HL-60 (cell line): ENCODE measurements around the gene TMEM183A.
"Not testable (repeated sequence)": the region's sequence is repeated elsewhere in the genome, so short reads cannot be mapped to it uniquely, and the experiment has no call there.

Experiments used
- DNase-seq, 2 experiments: peaks; one replicate each; pipeline ENCODE4 v3.0.0-alpha.2; 2010 to 2020; ENCODE audit warnings: low read depth in 1 of 2, low spot score in 1 of 2
- H3K27ac ChIP-seq: fragments of 250-450 bp; sonication (Bioruptor Pico); replicated peaks from 2 replicates; pipeline ENCODE4 v1.5.1; 2020; ENCODE audit warnings: mild to moderate bottlenecking, moderate library complexity
- H3K27me3 ChIP-seq: fragments of 250-450 bp; sonication (Bioruptor Pico); 2 replicates; pipeline ENCODE4 v1.5.1; 2021; ENCODE audit warnings: mild to moderate bottlenecking, moderate library complexity; ENCODE audit not compliant: insufficient read depth, poor library complexity, severe bottlenecking
- H3K4me3 ChIP-seq: replicated peaks from 2 replicates; pipeline ENCODE4 v1.5.1; 2011; ENCODE audit warnings: mild to moderate bottlenecking, control low read depth, low read length; ENCODE audit not compliant: insufficient read depth
- CTCF ChIP-seq: IDR thresholded peaks from one replicate; pipeline ENCODE4 v1.5.1; 2011; ENCODE audit warnings: low read length, control low read depth, inconsistent platforms; ENCODE audit not compliant: insufficient read depth
- GABPA ChIP-seq: IDR thresholded peaks from 2 replicates; pipeline ENCODE4 v1.6.1; 2012; ENCODE audit warnings: low read depth
- POLR2AphosphoS5 ChIP-seq: IDR thresholded peaks from 2 replicates; pipeline ENCODE4 v1.6.1; 2012; ENCODE audit warnings: low read depth
- SPI1 ChIP-seq: IDR thresholded peaks from 2 replicates; pipeline ENCODE4 v1.6.1; 2012; ENCODE audit warnings: low read depth, mild to moderate bottlenecking, borderline replicate concordance
- TF ChIP-seq, protein P1 (sequence below): IDR thresholded peaks from 2 replicates; pipeline ENCODE4 v1.6.1; 2012; ENCODE audit warnings: low read depth; ENCODE audit not compliant: insufficient replicate concordance

Gene TMEM183A

DNA sequence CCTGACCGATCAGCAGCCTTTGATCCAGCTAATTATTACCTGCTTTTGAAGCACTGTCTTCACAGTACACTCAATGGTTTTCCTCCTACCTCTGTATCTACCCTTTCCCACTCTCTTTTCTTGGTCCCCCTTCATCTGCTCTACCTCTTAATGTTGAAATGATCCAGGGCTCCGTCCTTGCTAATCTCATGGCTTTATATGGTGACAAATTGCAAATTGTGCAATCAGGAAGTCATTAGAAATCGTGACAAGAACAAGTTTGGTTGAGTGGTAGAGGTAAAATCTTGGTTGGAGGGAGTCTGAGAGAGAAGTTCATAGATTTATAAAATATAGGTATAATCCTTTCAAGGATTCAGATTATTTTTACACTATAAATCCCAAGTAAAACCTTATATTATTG lies 30.5 kb upstream of the TMEM183A start:
- no peak for TF ChIP-seq SPI1
- TF ChIP-seq, protein P1, sequence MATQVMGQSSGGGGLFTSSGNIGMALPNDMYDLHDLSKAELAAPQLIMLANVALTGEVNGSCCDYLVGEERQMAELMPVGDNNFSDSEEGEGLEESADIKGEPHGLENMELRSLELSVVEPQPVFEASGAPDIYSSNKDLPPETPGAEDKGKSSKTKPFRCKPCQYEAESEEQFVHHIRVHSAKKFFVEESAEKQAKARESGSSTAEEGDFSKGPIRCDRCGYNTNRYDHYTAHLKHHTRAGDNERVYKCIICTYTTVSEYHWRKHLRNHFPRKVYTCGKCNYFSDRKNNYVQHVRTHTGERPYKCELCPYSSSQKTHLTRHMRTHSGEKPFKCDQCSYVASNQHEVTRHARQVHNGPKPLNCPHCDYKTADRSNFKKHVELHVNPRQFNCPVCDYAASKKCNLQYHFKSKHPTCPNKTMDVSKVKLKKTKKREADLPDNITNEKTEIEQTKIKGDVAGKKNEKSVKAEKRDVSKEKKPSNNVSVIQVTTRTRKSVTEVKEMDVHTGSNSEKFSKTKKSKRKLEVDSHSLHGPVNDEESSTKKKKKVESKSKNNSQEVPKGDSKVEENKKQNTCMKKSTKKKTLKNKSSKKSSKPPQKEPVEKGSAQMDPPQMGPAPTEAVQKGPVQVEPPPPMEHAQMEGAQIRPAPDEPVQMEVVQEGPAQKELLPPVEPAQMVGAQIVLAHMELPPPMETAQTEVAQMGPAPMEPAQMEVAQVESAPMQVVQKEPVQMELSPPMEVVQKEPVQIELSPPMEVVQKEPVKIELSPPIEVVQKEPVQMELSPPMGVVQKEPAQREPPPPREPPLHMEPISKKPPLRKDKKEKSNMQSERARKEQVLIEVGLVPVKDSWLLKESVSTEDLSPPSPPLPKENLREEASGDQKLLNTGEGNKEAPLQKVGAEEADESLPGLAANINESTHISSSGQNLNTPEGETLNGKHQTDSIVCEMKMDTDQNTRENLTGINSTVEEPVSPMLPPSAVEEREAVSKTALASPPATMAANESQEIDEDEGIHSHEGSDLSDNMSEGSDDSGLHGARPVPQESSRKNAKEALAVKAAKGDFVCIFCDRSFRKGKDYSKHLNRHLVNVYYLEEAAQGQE: no peak
- no peak for TF ChIP-seq CTCF
- no peak for TF ChIP-seq GABPA
- no peak for TF ChIP-seq POLR2AphosphoS5
- H3K27ac ChIP-seq: no peak overlapping the region
- H3K4me3 ChIP-seq: no peak overlapping the region
- DNase-seq: peak; percentile 36 to 84
- no peaks in the 10 kb centered on the region for H3K27me3 ChIP-seq

DNA sequence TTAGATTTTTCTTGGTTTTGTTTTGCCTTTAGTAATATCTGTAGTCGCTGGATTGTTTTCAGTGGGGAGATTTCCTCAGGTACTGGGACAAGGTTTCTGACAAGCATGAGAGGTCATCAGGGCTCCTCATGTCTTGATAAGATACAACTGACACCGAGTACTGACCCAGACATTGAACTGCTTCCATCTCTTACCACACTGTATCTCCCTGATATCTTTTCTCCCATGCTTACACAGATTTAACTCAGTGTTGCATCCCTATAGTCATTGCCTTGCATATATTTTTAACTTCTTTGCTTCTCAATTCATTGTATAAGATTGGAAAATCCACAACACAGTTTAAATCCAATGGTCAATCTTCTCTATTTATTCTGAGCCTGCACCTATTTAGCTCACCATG lies 27.7 kb upstream of the TMEM183A start:
- TF ChIP-seq GABPA (no peak), POLR2AphosphoS5 (no peak), SPI1 (no peak), CTCF (no peak)
- no peak overlapping the region for H3K27ac ChIP-seq

DNA sequence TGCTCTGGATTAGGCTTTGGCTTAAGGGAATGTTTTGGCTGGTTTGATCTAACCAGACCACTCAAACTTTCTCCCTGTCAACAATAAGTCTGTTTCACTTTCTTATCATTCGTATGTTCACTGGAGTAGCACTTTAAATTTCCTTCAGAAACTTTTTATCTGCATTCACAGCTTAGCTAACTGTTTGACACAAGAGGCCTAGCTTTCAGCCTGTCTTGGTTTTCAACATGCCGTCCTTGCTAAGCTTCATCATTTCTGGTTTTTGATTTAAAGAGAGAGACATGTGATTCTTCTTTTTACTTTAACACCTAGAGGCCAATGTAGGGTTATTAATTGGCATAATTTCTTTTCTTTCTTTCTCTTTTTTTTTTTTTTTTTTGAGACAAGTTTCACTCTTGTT lies 25.2 kb upstream of the TMEM183A start:
- no peak for TF ChIP-seq GABPA
- no peak for TF ChIP-seq CTCF
- no peak for TF ChIP-seq POLR2AphosphoS5
- TF ChIP-seq SPI1: no peak
- TF ChIP-seq, protein P1: no peak
- DNase-seq: no peak
- Histone ChIP-seq H3K27ac (no peak overlapping the region), H3K4me3 (no peak overlapping the region), H3K27me3 (no peaks in the 10 kb centered on the region)

More for the DNA sequence above, 27.7 kb upstream of the TMEM183A start:
- Histone ChIP-seq H3K4me3 (no peak overlapping the region), H3K27me3 (no peaks in the 10 kb centered on the region)
- DNase-seq: no peak

- Histone ChIP-seq H3K4me3 (no peak overlapping the region), H3K27ac (peak overlapping the region; percentile 38), H3K27me3 (no peaks in the 10 kb centered on the region)
- peak; percentile 43; the same call in 1 of the 2 replicates for TF ChIP-seq SPI1
- TF ChIP-seq CTCF: no peak
- DNase-seq: peak in 1 of 2 experiments; percentile 75
These were observed 24.3 kb upstream of the TMEM183A start for GRCh38 chr1:202982715-202983430.

- H3K4me3 ChIP-seq, H3K27ac ChIP-seq, H3K27me3 ChIP-seq: not testable (repeated sequence)
- DNase-seq: peak in 1 of 2 experiments; percentile 60
These were observed 21.1 kb upstream of the TMEM183A start for GRCh38 chr1:202986120-202986519.
